Memory B cell (primary cell): ENCODE data around the gene ABHD14A.
"Not testable (repeated sequence)": the region's sequence is repeated elsewhere in the genome, so short reads cannot be mapped to it uniquely, and the experiment has no call there.

Experiments
- ATAC-seq: fragments of 150-1000 bp; cut with Tn5 transposase; 2 replicates; pipeline ENCODE4 v1.10.0; 2021; ENCODE audit warnings: low read depth, mild to moderate bottlenecking, moderate library complexity
- DNase-seq, 2 donors: peaks; one replicate each; pipeline ENCODE4 v3.0.0; 2022; ENCODE audit warnings: low spot score in 2 of 2
- H3K27ac Mint-ChIP-seq: one replicate; pipeline ENCODE4 v1.8.0; 2022; ENCODE audit warnings: mild to moderate bottlenecking, moderate library complexity, mixed read lengths
- H3K27me3 Mint-ChIP-seq: one replicate; pipeline ENCODE4 v1.8.0; 2022; ENCODE audit warnings: mixed read lengths
- H3K36me3 Mint-ChIP-seq: one replicate; pipeline ENCODE4 v1.8.0; 2022; ENCODE audit warnings: mild to moderate bottlenecking, mixed read lengths
- H3K4me1 Mint-ChIP-seq: one replicate; pipeline ENCODE4 v1.8.0; 2022; ENCODE audit warnings: mixed read lengths
- H3K4me3 Mint-ChIP-seq: one replicate; pipeline ENCODE4 v1.8.0; 2022; ENCODE audit warnings: mild to moderate bottlenecking, moderate library complexity, mixed read lengths
- H3K9me3 Mint-ChIP-seq: one replicate; pipeline ENCODE4 v1.8.0; 2022; ENCODE audit warnings: mixed read lengths

The ABHD14A gene

GRCh38 chr3:51974963-51975851 is at the start of gene ABHD14A:
ABHD14A (plus strand) TSS chr3:51975064; CDS start chr3:51975136, 72 bp downstream.
- no peaks in the 10 kb centered on the region for H3K36me3 Mint-ChIP-seq
- H3K27ac Mint-ChIP-seq, result peak within 1 kb of the TSS; percentile 92
- peak within 1 kb of the TSS; percentile 100 for H3K4me3 Mint-ChIP-seq
- ATAC-seq (peak; percentile 79), DNase-seq (peak; percentile 68 to 70)
- H3K9me3 Mint-ChIP-seq, result no peaks in the 10 kb centered on the region
- no peaks in the 10 kb centered on the region for H3K27me3 Mint-ChIP-seq
- peaks cover 19% of the 10 kb centered on the region for H3K4me1 Mint-ChIP-seq

DNA sequence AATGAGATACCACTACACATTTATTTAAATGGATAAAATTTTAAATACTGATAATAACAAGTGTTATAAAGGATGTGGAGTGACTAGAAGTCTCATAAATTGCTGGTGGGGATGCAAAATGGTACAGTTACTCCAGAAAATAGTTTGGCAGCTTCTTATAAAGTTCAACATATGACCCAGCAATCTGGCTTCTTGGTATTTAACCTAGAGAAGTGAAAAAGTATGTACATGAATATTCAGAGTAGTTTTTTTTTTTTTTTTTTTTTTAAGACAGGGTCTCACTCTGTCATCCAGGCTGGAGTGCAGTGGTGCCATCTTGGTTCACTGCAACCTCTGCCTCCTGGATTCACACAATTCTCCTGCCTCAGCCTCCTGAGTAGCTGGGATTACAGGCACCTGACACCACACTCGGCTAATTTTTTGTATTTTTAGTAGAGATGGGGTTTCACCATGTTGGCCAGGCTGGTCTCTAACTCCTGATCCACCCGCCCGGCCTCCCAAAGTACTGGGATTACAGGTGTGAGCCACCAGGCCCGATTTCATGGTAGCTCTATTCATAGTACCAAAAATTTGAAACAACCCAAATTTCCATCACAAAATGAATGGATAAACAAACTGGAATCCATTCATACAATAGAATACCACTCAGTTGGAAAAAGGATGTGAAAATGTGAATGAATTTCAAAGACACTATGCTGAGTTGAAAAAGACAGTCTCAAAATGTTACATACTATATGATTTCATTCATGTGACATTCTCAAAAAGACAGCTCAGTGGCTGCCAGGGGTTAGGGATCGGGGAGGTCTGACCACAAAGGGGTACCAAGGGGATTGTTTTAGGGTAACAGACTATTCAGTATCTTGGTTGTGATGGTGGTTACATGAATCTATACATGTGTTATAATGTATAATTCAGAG is 47.5 kb upstream of the ABHD14A start:
- DNase-seq (no peak), ATAC-seq (no peak)
- Mint-ChIP-seq H3K27ac (no peak overlapping the region), H3K4me3 (no peak overlapping the region), H3K4me1 (no peaks in the 10 kb centered on the region), H3K27me3 (peaks cover under 1% of the 10 kb centered on the region), H3K9me3 (no peaks in the 10 kb centered on the region), H3K36me3 (peaks cover 2% of the 10 kb centered on the region)

- Mint-ChIP-seq H3K4me1 (no peaks in the 10 kb centered on the region), H3K4me3 (no peak overlapping the region), H3K9me3 (no peaks in the 10 kb centered on the region), H3K36me3 (peaks cover 9% of the 10 kb centered on the region), H3K27ac (no peak overlapping the region), H3K27me3 (no peaks in the 10 kb centered on the region)
- DNase-seq, result no peak
- ATAC-seq, result no peak
These were observed 46.4 kb upstream of the ABHD14A start for GRCh38 chr3:51928438-51928837.

DNA sequence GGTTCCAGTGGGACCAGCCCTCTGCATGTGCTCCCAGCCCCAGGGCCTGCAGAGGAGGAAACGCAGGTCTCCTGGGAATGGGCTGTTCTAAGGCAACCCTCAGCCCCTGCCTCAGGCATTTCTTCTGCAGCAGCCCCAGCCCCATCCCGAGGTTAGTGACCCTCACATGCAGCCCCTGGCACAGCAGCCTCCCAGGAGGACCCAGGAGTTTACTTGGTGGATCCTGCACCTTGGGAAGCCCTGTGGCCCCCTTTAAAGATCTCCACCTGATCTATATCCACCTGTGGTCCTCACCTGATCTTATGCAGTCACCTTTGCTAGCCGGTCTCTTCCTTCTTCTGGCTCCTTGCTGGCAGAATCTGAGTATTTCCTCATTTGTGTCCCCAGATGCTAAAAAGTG is 45.9 kb upstream of the ABHD14A start:
- not testable (repeated sequence) for H3K27ac Mint-ChIP-seq, H3K9me3 Mint-ChIP-seq, H3K4me1 Mint-ChIP-seq, H3K4me3 Mint-ChIP-seq, DNase-seq, ATAC-seq, H3K27me3 Mint-ChIP-seq
- peaks cover 13% of the 10 kb centered on the region for H3K36me3 Mint-ChIP-seq

DNA sequence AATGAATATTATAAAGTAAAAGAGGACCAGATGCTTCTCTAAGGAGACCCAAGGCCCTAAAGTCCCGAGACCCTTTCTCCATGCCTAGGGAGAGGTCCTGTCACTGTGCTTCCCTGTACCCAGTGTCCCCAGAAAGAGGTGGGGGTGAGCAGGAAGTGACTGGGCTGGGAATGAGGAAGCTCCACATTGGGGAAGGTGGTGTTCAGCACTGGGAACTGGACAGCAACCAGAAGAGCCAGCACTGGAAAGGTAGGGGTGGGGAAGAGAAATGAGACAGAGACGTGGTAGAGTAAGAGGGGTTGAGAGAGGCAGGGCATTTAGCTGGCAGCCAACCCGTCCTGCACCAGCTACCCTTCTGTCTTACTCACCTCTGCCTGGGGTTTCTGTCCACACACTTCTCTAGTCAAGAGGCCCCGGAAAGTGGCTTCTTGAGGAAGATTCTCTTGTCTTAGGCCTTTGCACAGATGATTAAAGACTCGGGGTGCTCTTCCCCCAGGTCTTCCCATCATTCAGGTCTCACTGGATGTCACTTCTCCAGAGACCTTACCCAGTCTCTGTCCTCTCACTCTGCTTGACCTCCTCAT is 45.4 kb upstream of the ABHD14A start:
- H3K9me3 Mint-ChIP-seq, result no peaks in the 10 kb centered on the region
- no peaks in the 10 kb centered on the region for H3K4me1 Mint-ChIP-seq
- H3K36me3 Mint-ChIP-seq, result peaks cover 15% of the 10 kb centered on the region
- H3K27me3 Mint-ChIP-seq, result no peaks in the 10 kb centered on the region
- no peak for DNase-seq
- H3K27ac Mint-ChIP-seq, result no peak overlapping the region
- H3K4me3 Mint-ChIP-seq, result no peak overlapping the region
- ATAC-seq, result no peak

DNA sequence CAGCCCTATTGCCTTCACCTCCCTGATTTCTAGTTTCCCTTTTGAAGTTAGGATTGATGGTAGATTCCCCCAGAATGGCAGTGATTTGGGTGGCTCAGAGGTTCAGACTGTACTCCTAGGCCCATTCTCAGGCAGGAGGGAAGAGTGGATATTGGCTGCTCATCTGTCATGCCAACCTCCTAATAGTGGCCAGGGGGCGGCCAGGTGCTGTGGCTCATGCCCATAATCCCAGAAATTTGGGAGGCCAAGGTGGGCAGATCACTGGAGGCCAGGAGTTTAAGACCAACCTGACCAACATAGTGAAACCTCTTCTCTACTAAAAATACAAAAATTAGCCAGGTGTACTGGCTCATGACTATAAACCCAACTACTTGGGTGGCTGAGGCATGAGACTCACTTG is 44.4 kb upstream of the ABHD14A start:
- Mint-ChIP-seq H3K36me3 (peaks cover 15% of the 10 kb centered on the region), H3K4me3 (no peak overlapping the region), H3K9me3 (no peaks in the 10 kb centered on the region), H3K4me1 (no peaks in the 10 kb centered on the region), H3K27ac (no peak overlapping the region), H3K27me3 (no peaks in the 10 kb centered on the region)
- ATAC-seq, result no peak
- DNase-seq, result no peak

DNA sequence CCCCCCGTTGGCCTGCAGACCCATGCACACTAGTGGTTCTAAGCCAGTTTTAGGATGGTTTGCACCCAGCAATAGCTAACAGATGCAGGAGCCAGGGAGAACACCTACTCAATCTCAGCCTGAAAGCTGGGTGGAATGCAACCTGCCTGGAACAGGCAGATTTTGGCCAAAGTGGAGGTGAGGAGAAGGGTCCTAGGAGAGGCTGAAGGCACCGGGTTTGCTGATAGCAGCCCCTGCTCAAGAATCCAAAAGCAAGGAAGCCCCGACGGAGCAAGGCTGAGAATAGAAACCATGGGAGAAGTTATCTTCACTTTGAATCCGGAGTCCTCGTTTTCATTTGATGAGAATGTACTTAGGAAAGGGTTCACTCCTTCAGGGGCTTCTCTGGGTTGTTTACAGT is 43.1 kb upstream of the ABHD14A start:
- Mint-ChIP-seq H3K4me3 (no peak overlapping the region), H3K36me3 (peaks cover 17% of the 10 kb centered on the region), H3K4me1 (no peaks in the 10 kb centered on the region), H3K27ac (no peak overlapping the region), H3K9me3 (no peaks in the 10 kb centered on the region), H3K27me3 (no peaks in the 10 kb centered on the region)
- DNase-seq (no peak), ATAC-seq (no peak)

DNA sequence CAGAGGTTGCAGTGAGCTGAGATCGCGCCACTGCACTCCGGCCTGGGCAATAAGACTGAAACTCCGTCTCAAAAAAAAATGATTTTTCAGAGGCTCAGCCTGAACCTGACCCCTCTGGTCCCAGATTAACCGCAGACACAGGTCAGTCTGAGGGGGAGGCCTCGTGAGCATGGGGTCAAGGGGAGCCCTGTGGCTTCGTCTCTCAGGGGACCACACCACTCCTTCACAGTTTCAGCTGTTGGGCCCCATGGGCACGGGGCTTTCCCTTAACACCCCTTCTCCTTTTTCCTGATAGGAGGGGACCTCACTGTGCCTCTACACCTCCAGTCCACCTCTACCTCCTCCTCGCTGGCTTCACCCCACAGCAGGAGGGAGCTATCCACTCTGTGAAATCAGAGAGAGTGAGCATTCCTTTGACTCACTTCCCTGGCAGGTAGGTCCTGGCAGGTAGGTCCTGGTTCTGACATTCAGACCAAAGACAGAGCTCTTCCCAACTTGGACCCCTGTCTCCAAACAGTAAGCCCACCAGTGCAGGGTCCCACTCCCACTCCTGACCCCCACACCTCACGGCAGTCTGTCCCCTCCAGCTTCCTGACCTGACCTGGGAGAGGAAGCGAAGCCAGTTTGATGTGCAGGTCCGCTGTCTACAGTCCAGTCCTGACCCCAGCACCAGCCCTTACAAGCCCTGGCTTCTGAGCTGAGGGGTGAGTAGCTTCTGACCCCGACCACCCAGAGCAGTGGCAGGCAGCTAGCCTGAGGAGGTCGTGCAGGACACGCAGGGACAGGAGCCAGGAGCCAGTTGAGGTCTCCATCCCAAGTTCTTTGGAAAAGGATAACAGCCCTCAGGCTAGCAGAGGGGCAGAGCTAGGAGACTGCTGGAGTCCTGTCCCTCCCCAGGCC is 42.1 kb upstream of the ABHD14A start:
- H3K27ac Mint-ChIP-seq, result no peak overlapping the region
- no peaks in the 10 kb centered on the region for H3K9me3 Mint-ChIP-seq
- H3K4me3 Mint-ChIP-seq, result no peak overlapping the region
- peaks cover 25% of the 10 kb centered on the region for H3K36me3 Mint-ChIP-seq
- no peaks in the 10 kb centered on the region for H3K27me3 Mint-ChIP-seq
- DNase-seq (no peak), ATAC-seq (no peak)
- no peaks in the 10 kb centered on the region for H3K4me1 Mint-ChIP-seq

GRCh38 chr3:51933471-51934138 is 41.3 kb upstream of the ABHD14A start:
- H3K9me3 Mint-ChIP-seq, result no peaks in the 10 kb centered on the region
- ATAC-seq, result no peak

DNA sequence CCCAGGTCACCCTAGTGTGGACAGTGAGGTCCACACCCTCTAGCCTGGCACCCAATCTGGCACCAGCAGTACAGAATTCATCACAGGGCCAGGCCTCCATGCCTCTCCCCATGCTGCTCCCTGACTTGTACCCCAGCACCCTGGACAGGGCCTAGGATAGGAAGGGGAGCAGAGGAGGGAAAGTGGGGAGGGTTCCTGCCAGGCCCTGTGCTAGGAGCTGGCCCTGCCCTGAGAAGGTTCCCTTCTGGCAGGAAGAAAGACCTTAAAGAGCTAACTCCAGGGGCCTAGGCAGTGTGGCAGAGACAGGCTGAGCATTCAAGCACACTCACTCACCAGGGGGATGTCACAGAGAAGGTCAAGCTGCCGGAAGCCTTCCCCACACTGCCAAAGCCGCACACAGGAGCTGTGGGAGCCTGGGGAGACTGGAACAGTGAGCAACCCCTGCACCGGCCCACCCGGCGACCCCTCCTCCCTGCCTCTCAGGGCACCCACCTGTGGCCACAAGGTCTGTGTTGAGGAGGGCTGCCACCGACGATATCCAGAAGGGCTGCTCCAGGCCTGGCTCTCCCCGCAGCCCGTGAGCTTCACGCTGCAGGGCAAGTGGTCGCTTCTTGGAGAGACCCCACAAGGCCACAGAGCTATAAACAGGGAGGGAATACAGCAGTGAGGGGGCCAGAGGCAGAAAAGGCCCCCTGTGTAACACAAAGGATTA is 40.6 kb upstream of the ABHD14A start:
- H3K27me3 Mint-ChIP-seq, result no peaks in the 10 kb centered on the region
- no peak overlapping the region for H3K4me3 Mint-ChIP-seq
- no peaks in the 10 kb centered on the region for H3K9me3 Mint-ChIP-seq
- no peak for DNase-seq
- no peak overlapping the region for H3K27ac Mint-ChIP-seq
- ATAC-seq, result no peak
- H3K4me1 Mint-ChIP-seq, result peaks cover 2% of the 10 kb centered on the region
- H3K36me3 Mint-ChIP-seq, result peaks cover 29% of the 10 kb centered on the region

More at GRCh38 chr3:51933471-51934138, 41.3 kb upstream of the ABHD14A start:
- Mint-ChIP-seq H3K36me3 (peaks cover 29% of the 10 kb centered on the region), H3K4me3 (no peak overlapping the region), H3K27me3 (no peaks in the 10 kb centered on the region), H3K4me1 (no peaks in the 10 kb centered on the region), H3K27ac (no peak overlapping the region)
- DNase-seq, result no peak

DNA sequence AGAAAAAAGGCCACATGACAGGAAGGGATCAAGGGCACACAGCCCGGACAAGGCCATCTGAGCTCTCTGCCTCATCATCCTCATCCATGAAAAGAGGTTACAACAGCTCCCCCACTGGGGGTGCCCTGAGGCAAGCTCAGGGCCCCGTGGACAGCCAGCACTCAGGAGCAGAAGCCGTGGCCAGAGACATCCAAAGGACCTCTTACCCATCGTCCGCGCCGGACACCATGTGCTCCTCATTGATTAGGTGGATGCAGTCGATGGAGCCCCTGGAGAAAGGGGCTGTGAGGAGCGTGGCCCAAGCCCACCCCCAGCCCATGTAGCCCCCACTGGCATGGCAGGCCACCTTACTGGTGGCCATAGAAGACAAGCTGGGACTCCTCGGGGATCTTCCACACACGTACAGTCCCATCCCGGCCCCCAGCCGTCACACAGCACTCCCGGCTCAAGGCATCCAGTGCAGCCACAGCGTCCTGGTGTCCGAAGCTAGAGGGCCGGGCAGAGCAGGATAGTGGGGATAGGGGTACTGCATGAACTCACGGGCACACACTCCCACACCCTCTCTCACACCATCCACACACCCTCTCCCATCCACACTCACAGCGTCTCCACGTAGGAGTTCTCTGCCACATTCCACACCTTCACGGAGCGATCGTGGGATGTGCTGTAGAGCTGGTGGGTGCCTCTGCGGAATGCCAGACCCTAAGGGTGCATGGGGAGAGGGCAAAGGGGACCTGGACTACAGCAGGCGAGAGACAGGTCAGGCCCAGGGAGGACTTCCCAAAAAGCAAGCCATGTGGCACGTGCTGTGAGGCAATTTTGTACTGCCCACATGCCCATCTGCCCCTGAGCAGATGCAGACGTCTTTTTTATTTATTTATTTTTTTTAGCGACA is 39.6 kb upstream of the ABHD14A start:
- Mint-ChIP-seq H3K27ac (no peak overlapping the region), H3K4me3 (no peak overlapping the region), H3K4me1 (peaks cover 2% of the 10 kb centered on the region), H3K9me3 (no peaks in the 10 kb centered on the region), H3K27me3 (no peaks in the 10 kb centered on the region), H3K36me3 (peaks cover 29% of the 10 kb centered on the region)
- DNase-seq (no peak), ATAC-seq (no peak)
